IMR-90 (cell line): ENCODE results near the gene C2CD4D.

Experiments
- CTCF ChIP-seq: conservative IDR thresholded peaks from 2 replicates; pipeline ENCODE4 v1.5.1; 2012; ENCODE audit warnings: mild to moderate bottlenecking, low read depth, low read length, improper control_type of control experiment
- MXI1 ChIP-seq: IDR thresholded peaks from 2 replicates; pipeline ENCODE4 v1.6.1; 2012; ENCODE audit warnings: low read depth, mild to moderate bottlenecking, low read length, moderate library complexity, borderline replicate concordance
- POLR2A ChIP-seq: IDR thresholded peaks from 2 replicates; pipeline ENCODE4 v1.6.1; 2012; ENCODE audit warnings: mild to moderate bottlenecking, low read depth, low read length
- RAD21 ChIP-seq: IDR thresholded peaks from 2 replicates; pipeline ENCODE4 v1.6.1; 2012; ENCODE audit warnings: low read length, improper control_type of control experiment
- TF ChIP-seq, protein P1 (sequence below): fragments of 150-350 bp; IDR thresholded peaks from 2 replicates; pipeline ENCODE4 v1.6.1; 2017; ENCODE audit warnings: mild to moderate bottlenecking, antibody characterized with exemption, low read length, low read depth

GRCh38 chr1:151888972-151889570 is 49.5 kb upstream of the C2CD4D start:
- peak; percentile 45 for TF ChIP-seq CTCF
- TF ChIP-seq, protein P1, sequence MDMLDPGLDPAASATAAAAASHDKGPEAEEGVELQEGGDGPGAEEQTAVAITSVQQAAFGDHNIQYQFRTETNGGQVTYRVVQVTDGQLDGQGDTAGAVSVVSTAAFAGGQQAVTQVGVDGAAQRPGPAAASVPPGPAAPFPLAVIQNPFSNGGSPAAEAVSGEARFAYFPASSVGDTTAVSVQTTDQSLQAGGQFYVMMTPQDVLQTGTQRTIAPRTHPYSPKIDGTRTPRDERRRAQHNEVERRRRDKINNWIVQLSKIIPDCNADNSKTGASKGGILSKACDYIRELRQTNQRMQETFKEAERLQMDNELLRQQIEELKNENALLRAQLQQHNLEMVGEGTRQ = no peak
- no peak for TF ChIP-seq MXI1
- TF ChIP-seq POLR2A = no peak
- peak; percentile 33 for TF ChIP-seq RAD21
